ENCODE data around the gene PLD5.

PLD5 gene

DNA sequence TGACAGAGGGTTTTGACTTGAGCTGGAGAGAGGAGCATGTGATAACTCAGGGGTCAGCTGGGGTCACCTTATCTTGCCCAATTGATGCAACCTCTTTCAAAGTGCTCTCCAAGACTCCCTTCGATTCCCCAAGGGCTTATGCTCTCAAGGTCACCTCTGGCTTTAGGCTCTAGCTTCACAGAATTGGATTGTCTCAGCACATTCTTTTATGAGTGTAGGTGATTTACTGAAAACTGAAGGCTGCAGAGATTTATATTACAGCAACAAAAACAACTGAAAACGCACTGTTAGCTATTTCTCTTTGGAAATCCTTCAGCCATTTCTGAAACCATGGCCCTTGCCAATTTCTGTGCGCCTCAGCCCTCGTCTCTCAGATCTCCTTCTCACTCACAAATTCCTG, 491.1 kb downstream of the PLD5 start:
- no peak for DNase-seq
